Bronchial epithelial cell (primary cell): ENCODE data around the gene COX8C. TPM values are rescaled to one million over a fixed set of nuclear protein-coding genes. Genes with fewer than 3 reads are reported as not detected.

ENCODE experiments used
- DNase-seq: peaks from one replicate; pipeline ENCODE4 v3.0.0-alpha.2; 2010; ENCODE audit warnings: low read depth
- FAIRE-seq: peaks from 2 replicates; lab custom pipeline; 2011; peaks lifted over from hg19 to GRCh38; lab: Jason Lieb, UNC
- H3K27me3 ChIP-seq: 2 replicates; pipeline ENCODE4 v1.5.1; 2011; ENCODE audit warnings: low read length; ENCODE audit not compliant: control insufficient read depth, insufficient read depth
- H3K36me3 ChIP-seq: 2 replicates; pipeline ENCODE4 v1.5.1; 2011; ENCODE audit warnings: low read length; ENCODE audit not compliant: control insufficient read depth, insufficient read depth
- H3K4me3 ChIP-seq: 2 replicates; pipeline ENCODE4 v1.5.1; 2011; ENCODE audit warnings: mild to moderate bottlenecking, low read depth, low read length, control low read depth
- CTCF ChIP-seq: IDR thresholded peaks from 2 replicates; pipeline ENCODE4 v1.5.1; 2011; ENCODE audit warnings: mild to moderate bottlenecking, moderate library complexity, low read length, control low read depth, inconsistent platforms; ENCODE audit not compliant: insufficient read depth, severe bottlenecking
- total RNA-seq: library from RNA; depleted of rRNA; stranded (reverse); fragments of >200 nt; gene quantifications from 2 replicates; pipeline ENCODE4 v1.2.1, GENCODE V29; 2014

COX8C gene
- total RNA-seq, 1 donor from 2014 or later = not detected

- no peak for FAIRE-seq
- TF ChIP-seq CTCF = no peak
- no peaks in the 10 kb centered on the region for H3K36me3 ChIP-seq
Observed at GRCh38 chr14:93322929-93323599, 23.9 kb upstream of the COX8C start.

GRCh38 chr14:93323600-93324174 is 23.3 kb upstream of the COX8C start:
- FAIRE-seq (no peak), DNase-seq (no peak)
- TF ChIP-seq CTCF = no peak
- Histone ChIP-seq H3K27me3 (no peaks in the 10 kb centered on the region), H3K36me3 (no peaks in the 10 kb centered on the region), H3K4me3 (no peak overlapping the region)

More at GRCh38 chr14:93322929-93323599, 23.9 kb upstream of the COX8C start:
- Histone ChIP-seq H3K4me3 (no peak overlapping the region), H3K27me3 (no peaks in the 10 kb centered on the region)
- no peak for DNase-seq

- no peaks in the 10 kb centered on the region for H3K27me3 ChIP-seq
- DNase-seq = peak; percentile 29
- H3K36me3 ChIP-seq = no peaks in the 10 kb centered on the region
- TF ChIP-seq CTCF = no peak
- no peak for FAIRE-seq
- H3K4me3 ChIP-seq = no peak overlapping the region
Observed at GRCh38 chr14:93326196-93326595, 20.8 kb upstream of the COX8C start.

- no peak for FAIRE-seq
Observed at GRCh38 chr14:93328546-93328945, 18.4 kb upstream of the COX8C start.

DNA sequence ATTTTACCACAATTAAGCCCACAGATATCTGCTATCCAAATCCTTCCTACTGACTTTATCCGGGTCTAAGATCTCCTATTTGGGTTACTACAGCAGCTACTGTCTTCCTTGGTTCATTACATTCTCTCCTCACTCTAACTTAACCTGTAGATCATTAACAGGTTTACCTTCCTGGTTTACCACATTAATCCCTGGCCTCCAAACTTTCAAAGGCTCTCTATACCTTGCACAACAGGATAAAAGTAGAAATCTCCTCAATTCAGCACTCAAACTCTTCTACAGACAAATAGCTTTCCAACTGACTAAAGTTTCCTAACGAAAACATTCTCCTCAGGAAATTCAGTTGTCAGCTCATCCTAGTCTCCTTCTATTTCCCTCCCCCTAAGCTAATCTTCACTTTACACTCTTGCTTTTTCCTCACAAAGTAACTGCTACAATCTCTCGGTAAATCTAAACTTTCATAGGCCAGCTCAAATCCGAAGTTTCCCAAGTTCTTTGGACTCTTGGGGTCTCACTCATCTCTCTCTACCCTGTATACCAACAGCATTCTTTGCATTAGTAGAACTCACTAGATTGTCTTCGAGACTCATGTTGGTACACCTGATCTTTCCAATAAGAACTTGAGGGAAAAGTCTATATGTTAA is 16.9 kb upstream of the COX8C start:
- FAIRE-seq = no peak
- no peak overlapping the region for H3K4me3 ChIP-seq
- TF ChIP-seq CTCF = no peak
- no peak for DNase-seq
- no peaks in the 10 kb centered on the region for H3K27me3 ChIP-seq
- H3K36me3 ChIP-seq = no peaks in the 10 kb centered on the region

More at GRCh38 chr14:93328546-93328945, 18.4 kb upstream of the COX8C start:
- DNase-seq = no peak
- Histone ChIP-seq H3K27me3 (no peaks in the 10 kb centered on the region), H3K4me3 (no peak overlapping the region), H3K36me3 (no peaks in the 10 kb centered on the region)
- TF ChIP-seq CTCF = no peak
